SK-N-SH treated with all-trans-retinoic acid at 6 μM for 48 hours (cell line): ENCODE data around the gene DYNC1H1.

Experiments used
- CSDC2 ChIP-seq: fragments of 250-450 bp; sonication (Bioruptor Pico); IDR thresholded peaks from 2 replicates; pipeline ENCODE4 v1.5.0; 2020; ENCODE audit warnings: mild to moderate bottlenecking, moderate library complexity
- TSHZ2 ChIP-seq: fragments of 250-450 bp; sonication (Bioruptor Pico); IDR thresholded peaks from 2 replicates; pipeline ENCODE4 v1.5.0; 2020; ENCODE audit warnings: mild to moderate bottlenecking, moderate library complexity

- TF ChIP-seq CSDC2 (CRISPR knock-in tag) (no peak), TSHZ2 (CRISPR knock-in tag) (no peak)
These were observed 8.0 kb upstream of the DYNC1H1 start for GRCh38 chr14:101956179-101956885.
